ENCODE data around the gene HAUS1.

Gene HAUS1

GRCh38 chr18:46104128-46104911 lies at the start of gene HAUS1:
TSS of gene HAUS1 (plus strand) at chr18:46104385. CDS start at chr18:46104412, 27 bp downstream.
- TF ChIP-seq CTCF (IDR thresholded peaks at IDR 0.05; ENCODE audit: low read depth, low read length), result no peak
- peak within 1 kb of the TSS; percentile 95 to 97 for H3K4me3 ChIP-seq (replicated peaks in 1 of 2; ENCODE audit: low read depth in 2 of 2, low read length in 2 of 2)
- DNase-seq (ENCODE audit: low read depth in 2 of 2), result peak; percentile 76 to 85

GRCh38 chr18:46054956-46055837 lies 49.0 kb upstream of the HAUS1 start:
- no peak overlapping the region for H3K4me3 ChIP-seq (replicated peaks in 1 of 2; ENCODE audit: low read depth in 2 of 2, low read length in 2 of 2)
- TF ChIP-seq CTCF (IDR thresholded peaks at IDR 0.05; ENCODE audit: low read depth, low read length), result no peak
- peak in 1 of 2 donors; percentile 33 for DNase-seq (ENCODE audit: low read depth in 2 of 2)

- DNase-seq (ENCODE audit: low read depth in 2 of 2), result no peak
- no peak overlapping the region for H3K4me3 ChIP-seq (replicated peaks in 1 of 2; ENCODE audit: low read depth in 2 of 2, low read length in 2 of 2)
- no peak for TF ChIP-seq CTCF (IDR thresholded peaks at IDR 0.05; ENCODE audit: low read depth, low read length)
Measured at GRCh38 chr18:46055838-46056230, 48.4 kb upstream of the HAUS1 start.

- DNase-seq (ENCODE audit: low read depth in 2 of 2), result no peak
- no peak for TF ChIP-seq CTCF (IDR thresholded peaks at IDR 0.05; ENCODE audit: low read depth, low read length)
- H3K4me3 ChIP-seq (replicated peaks in 1 of 2; ENCODE audit: low read depth in 2 of 2, low read length in 2 of 2), result no peak overlapping the region
Measured at GRCh38 chr18:46060359-46060841, 43.8 kb upstream of the HAUS1 start.

- no peak for TF ChIP-seq CTCF (IDR thresholded peaks at IDR 0.05; ENCODE audit: low read depth, low read length)
- H3K4me3 ChIP-seq (replicated peaks in 1 of 2; ENCODE audit: low read depth in 2 of 2, low read length in 2 of 2), result no peak overlapping the region
- no peak for DNase-seq (ENCODE audit: low read depth in 2 of 2)
Measured at GRCh38 chr18:46061387-46061786, 42.8 kb upstream of the HAUS1 start.

GRCh38 chr18:46061796-46062195 lies 42.4 kb upstream of the HAUS1 start:
- no peak for TF ChIP-seq CTCF (IDR thresholded peaks at IDR 0.05; ENCODE audit: low read depth, low read length)
- H3K4me3 ChIP-seq (replicated peaks in 1 of 2; ENCODE audit: low read depth in 2 of 2, low read length in 2 of 2), result no peak overlapping the region
- DNase-seq (ENCODE audit: low read depth in 2 of 2), result no peak

Measured in cardiac fibroblast (primary cell).